ENCODE results near the gene SLC41A1.

Gene SLC41A1

DNA sequence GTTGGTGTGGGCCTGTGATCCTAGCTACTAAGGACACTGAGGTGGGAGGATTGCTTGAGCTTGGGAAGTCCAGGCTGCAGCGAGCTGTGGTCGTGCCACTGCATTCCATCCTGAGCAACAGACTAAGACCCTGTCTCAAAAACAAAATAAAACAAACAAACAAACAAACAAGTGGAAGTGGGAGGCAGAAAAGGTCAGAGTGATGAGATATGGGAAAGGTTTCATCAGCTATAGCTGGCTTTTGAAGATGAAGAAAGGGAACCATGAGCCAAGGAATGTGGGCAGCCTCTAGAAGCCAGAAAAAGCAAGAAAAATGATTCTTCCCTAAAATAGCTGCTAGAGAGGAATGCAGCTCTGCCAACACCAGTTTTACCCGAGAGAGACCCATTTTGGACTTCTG, 52.4 kb downstream of the SLC41A1 start:
- H3K9me2 ChIP-seq (replicated peaks; ENCODE audit: low read depth, low read length): no peaks in the 10 kb centered on the region
- H3K79me2 ChIP-seq (ENCODE audit: insufficient read depth, low read length): no peaks in the 10 kb centered on the region
- H3K9me3 ChIP-seq (ENCODE audit: insufficient read depth, low read depth, low read length): no peaks in the 10 kb centered on the region
- no peak overlapping the region for H3K9ac ChIP-seq (ENCODE audit: low read depth, low read length, poor library complexity, severe bottlenecking)
- no peak overlapping the region for H3K4me2 ChIP-seq (ENCODE audit: low read depth, low read length, poor library complexity, severe bottlenecking)
- no peaks in the 10 kb centered on the region for H4K20me1 ChIP-seq (ENCODE audit: insufficient read depth, low read length, poor library complexity, severe bottlenecking)
- no peak overlapping the region for H3K4me3 ChIP-seq (ENCODE audit: low read length, poor library complexity, severe bottlenecking)
- no peaks in the 10 kb centered on the region for H3K36me3 ChIP-seq (ENCODE audit: insufficient read depth, low read length)
- H3F3A ChIP-seq (ENCODE audit: low read depth): no peaks in the 10 kb centered on the region
- H3K27me3 ChIP-seq (ENCODE audit: insufficient read depth, low read length, poor library complexity, severe bottlenecking): no peaks in the 10 kb centered on the region
- no peak overlapping the region for H2AFZ ChIP-seq (ENCODE audit: low read length)
- no peak for TF ChIP-seq EZH2phosphoT487 (IDR thresholded peaks at IDR 0.05; ENCODE audit: borderline replicate concordance)
- TF ChIP-seq, protein P1, sequence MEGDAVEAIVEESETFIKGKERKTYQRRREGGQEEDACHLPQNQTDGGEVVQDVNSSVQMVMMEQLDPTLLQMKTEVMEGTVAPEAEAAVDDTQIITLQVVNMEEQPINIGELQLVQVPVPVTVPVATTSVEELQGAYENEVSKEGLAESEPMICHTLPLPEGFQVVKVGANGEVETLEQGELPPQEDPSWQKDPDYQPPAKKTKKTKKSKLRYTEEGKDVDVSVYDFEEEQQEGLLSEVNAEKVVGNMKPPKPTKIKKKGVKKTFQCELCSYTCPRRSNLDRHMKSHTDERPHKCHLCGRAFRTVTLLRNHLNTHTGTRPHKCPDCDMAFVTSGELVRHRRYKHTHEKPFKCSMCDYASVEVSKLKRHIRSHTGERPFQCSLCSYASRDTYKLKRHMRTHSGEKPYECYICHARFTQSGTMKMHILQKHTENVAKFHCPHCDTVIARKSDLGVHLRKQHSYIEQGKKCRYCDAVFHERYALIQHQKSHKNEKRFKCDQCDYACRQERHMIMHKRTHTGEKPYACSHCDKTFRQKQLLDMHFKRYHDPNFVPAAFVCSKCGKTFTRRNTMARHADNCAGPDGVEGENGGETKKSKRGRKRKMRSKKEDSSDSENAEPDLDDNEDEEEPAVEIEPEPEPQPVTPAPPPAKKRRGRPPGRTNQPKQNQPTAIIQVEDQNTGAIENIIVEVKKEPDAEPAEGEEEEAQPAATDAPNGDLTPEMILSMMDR (conservative IDR thresholded peaks at IDR 0.05; ENCODE audit: low read length): no peak
- no peaks in the 10 kb centered on the region for H3K4me1 ChIP-seq (ENCODE audit: insufficient read depth, low read length, poor library complexity, severe bottlenecking)

DNA sequence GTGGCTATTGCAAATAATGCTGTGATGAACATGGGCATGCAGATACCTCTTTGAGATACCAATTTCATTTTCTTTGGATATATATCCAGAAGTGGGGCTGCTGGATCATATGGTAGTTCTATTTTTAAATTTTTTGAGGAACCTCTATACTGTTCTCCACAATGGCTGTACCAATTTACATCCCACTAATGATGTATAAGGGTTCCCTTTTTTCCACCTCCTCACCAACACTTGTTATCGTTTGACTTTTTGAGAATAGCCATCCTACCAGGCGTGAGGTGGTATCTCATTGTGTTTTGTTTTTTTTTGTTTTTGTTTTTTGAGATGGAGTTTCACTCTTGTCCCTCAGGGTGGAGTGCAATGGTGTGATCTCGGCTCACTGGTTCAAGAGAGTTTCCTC, 56.4 kb downstream of the SLC41A1 start:
- no peak overlapping the region for H2AFZ ChIP-seq (ENCODE audit: low read length)
- H3K4me3 ChIP-seq (ENCODE audit: low read length, poor library complexity, severe bottlenecking): no peak overlapping the region
- no peaks in the 10 kb centered on the region for H4K20me1 ChIP-seq (ENCODE audit: insufficient read depth, low read length, poor library complexity, severe bottlenecking)
- H3F3A ChIP-seq (ENCODE audit: low read depth): peaks cover 3% of the 10 kb centered on the region; the same call in 1 of the 2 replicates
- H3K9ac ChIP-seq (ENCODE audit: low read depth, low read length, poor library complexity, severe bottlenecking): no peak overlapping the region
- no peaks in the 10 kb centered on the region for H3K27me3 ChIP-seq (ENCODE audit: insufficient read depth, low read length, poor library complexity, severe bottlenecking)
- TF ChIP-seq EZH2phosphoT487 (IDR thresholded peaks at IDR 0.05; ENCODE audit: borderline replicate concordance): no peak
- TF ChIP-seq, protein P1 (conservative IDR thresholded peaks at IDR 0.05; ENCODE audit: low read length): no peak
- no peaks in the 10 kb centered on the region for H3K4me1 ChIP-seq (ENCODE audit: insufficient read depth, low read length, poor library complexity, severe bottlenecking)
- no peaks in the 10 kb centered on the region for H3K9me3 ChIP-seq (ENCODE audit: insufficient read depth, low read depth, low read length)
- no peak overlapping the region for H3K4me2 ChIP-seq (ENCODE audit: low read depth, low read length, poor library complexity, severe bottlenecking)
- no peaks in the 10 kb centered on the region for H3K79me2 ChIP-seq (ENCODE audit: insufficient read depth, low read length)
- H3K36me3 ChIP-seq (ENCODE audit: insufficient read depth, low read length): no peaks in the 10 kb centered on the region
- H3K9me2 ChIP-seq (replicated peaks; ENCODE audit: low read depth, low read length): no peaks in the 10 kb centered on the region

DNA sequence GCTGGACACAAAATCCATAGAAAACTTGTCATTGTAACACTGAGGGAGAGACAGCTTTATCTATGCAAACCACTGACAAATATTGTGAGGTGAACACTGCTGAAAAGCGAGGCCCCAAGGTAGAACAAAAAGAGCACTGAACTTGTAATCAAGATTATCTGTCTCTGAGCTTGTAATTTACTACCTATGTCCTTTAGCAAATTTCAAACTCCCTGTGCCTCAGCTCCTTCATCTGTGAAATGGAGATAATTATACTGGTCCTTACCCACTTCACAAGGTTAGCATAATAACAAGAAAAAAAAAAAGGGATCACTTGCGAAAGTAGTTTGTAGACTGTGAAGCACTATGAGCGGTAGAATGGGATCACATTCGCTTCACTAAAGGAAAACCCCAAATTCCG, 58.1 kb downstream of the SLC41A1 start:
- Histone ChIP-seq H3K4me3 (ENCODE audit: low read length, poor library complexity, severe bottlenecking) (no peak overlapping the region), H3F3A (ENCODE audit: low read depth) (peaks cover 3% of the 10 kb centered on the region; the same call in 1 of the 2 replicates), H3K36me3 (ENCODE audit: insufficient read depth, low read length) (no peaks in the 10 kb centered on the region), H4K20me1 (ENCODE audit: insufficient read depth, low read length, poor library complexity, severe bottlenecking) (no peaks in the 10 kb centered on the region), H3K4me1 (ENCODE audit: insufficient read depth, low read length, poor library complexity, severe bottlenecking) (peaks cover 7% of the 10 kb centered on the region), H3K27me3 (ENCODE audit: insufficient read depth, low read length, poor library complexity, severe bottlenecking) (no peaks in the 10 kb centered on the region), H3K9me3 (ENCODE audit: insufficient read depth, low read depth, low read length) (no peaks in the 10 kb centered on the region), H3K79me2 (ENCODE audit: insufficient read depth, low read length) (peaks cover 2% of the 10 kb centered on the region; the same call in 1 of the 2 replicates), H3K9ac (ENCODE audit: low read depth, low read length, poor library complexity, severe bottlenecking) (no peak overlapping the region), H2AFZ (ENCODE audit: low read length) (no peak overlapping the region), H3K4me2 (ENCODE audit: low read depth, low read length, poor library complexity, severe bottlenecking) (no peak overlapping the region), H3K9me2 (replicated peaks; ENCODE audit: low read depth, low read length) (no peaks in the 10 kb centered on the region)
- TF ChIP-seq, protein P1 (conservative IDR thresholded peaks at IDR 0.05; ENCODE audit: low read length): no peak
- TF ChIP-seq EZH2phosphoT487 (IDR thresholded peaks at IDR 0.05; ENCODE audit: borderline replicate concordance): no peak

Data from Loucy (cell line).